PC-3 (cell line): ENCODE measurements around the gene AGAP1. TPM values are rescaled to one million over a fixed set of nuclear protein-coding genes. Genes with fewer than 3 reads are reported as not detected.

ENCODE experiments used
- ATAC-seq: fragments of 200-7000 bp; cut with Tn5 transposase; 2 replicates; pipeline ENCODE4 v1.9.1; 2020; ENCODE audit warnings: mild to moderate bottlenecking, moderate library complexity
- BruUV-seq: library from RNA; stranded (reverse); fragments of 400-500 nt; replicated peaks from 2 replicates; lab custom pipeline; 2021; lab: Mats Ljungman, UMichigan
- CTCF ChIA-PET: fragments of 300-600 bp; sonication (Branson Sonifier 250); formaldehyde crosslinking; loops from one replicate; lab custom pipeline; 2022; ENCODE audit warnings: antibody characterized with exemption; lab: Charles Lee
- POLR2A ChIA-PET: fragments of 300-600 bp; sonication (Branson Sonifier 250); formaldehyde crosslinking; loops from one replicate; lab custom pipeline; 2022; ENCODE audit warnings: antibody characterized with exemption; ENCODE audit not compliant: unreplicated experiment; lab: Charles Lee
- DNase-seq: peaks from one replicate; pipeline ENCODE4 v3.0.0-alpha.2; 2015
- H2AFZ ChIP-seq: fragments of 300-600 bp; sonication (generic); 2 replicates; pipeline ENCODE4 v1.6.0; 2016; ENCODE audit warnings: antibody characterized with exemption, low read length
- H3F3A ChIP-seq: fragments of 300-600 bp; sonication (generic); one replicate; pipeline ENCODE4 v1.6.0; 2017; ENCODE audit warnings: antibody characterized with exemption, low read length, control low read depth, mild to moderate bottlenecking; ENCODE audit not compliant: unreplicated experiment
- H3K27ac ChIP-seq: fragments of 300-600 bp; sonication (generic); 2 replicates; pipeline ENCODE4 v1.5.1; 2016; ENCODE audit warnings: mild to moderate bottlenecking, low read length
- H3K27me3 ChIP-seq: fragments of 300-600 bp; sonication (generic); 2 replicates; pipeline ENCODE4 v1.6.1; 2016; ENCODE audit warnings: low read length, mixed read lengths
- H3K36me3 ChIP-seq: fragments of 300-600 bp; sonication (generic); 2 replicates; pipeline ENCODE4 v1.6.1; 2016; ENCODE audit warnings: low read depth, mixed run types, low read length, mixed read lengths
- H3K4me1 ChIP-seq: fragments of 300-600 bp; sonication (generic); 2 replicates; pipeline ENCODE4 v1.5.1; 2016; ENCODE audit warnings: low read length; ENCODE audit not compliant: insufficient read depth
- H3K4me2 ChIP-seq: fragments of 300-600 bp; sonication (generic); 2 replicates; pipeline ENCODE4 v1.6.0; 2016; ENCODE audit warnings: low read length
- H3K4me3 ChIP-seq: fragments of 300-600 bp; sonication (generic); 2 replicates; pipeline ENCODE4 v1.5.1; 2016; ENCODE audit warnings: mild to moderate bottlenecking, low read length, mixed read lengths
- H3K79me2 ChIP-seq: fragments of 300-600 bp; sonication (generic); 2 replicates; pipeline ENCODE4 v1.6.1; 2017; ENCODE audit warnings: low read length, mixed read lengths
- H3K9ac ChIP-seq: fragments of 300-600 bp; sonication (generic); 2 replicates; pipeline ENCODE4 v1.6.0; 2016; ENCODE audit warnings: mild to moderate bottlenecking, low read length
- H3K9me2 ChIP-seq: fragments of 300-600 bp; sonication (generic); replicated peaks from 2 replicates; pipeline ENCODE4 v1.6.1; 2016; ENCODE audit warnings: mixed run types, low read length, mixed read lengths
- H3K9me3 ChIP-seq: fragments of 300-600 bp; sonication (generic); 2 replicates; pipeline ENCODE4 v1.6.1; 2016; ENCODE audit warnings: low read length, mixed read lengths
- H4K20me1 ChIP-seq: fragments of 300-600 bp; sonication (generic); 2 replicates; pipeline ENCODE4 v1.6.1; 2016; ENCODE audit warnings: low read length, mixed read lengths
- CTCF ChIP-seq: fragments of 300-600 bp; sonication (generic); conservative IDR thresholded peaks from 2 replicates; pipeline ENCODE4 v1.5.1; 2017; ENCODE audit warnings: antibody characterized with exemption, low read depth, mild to moderate bottlenecking, low read length
- EZH2 ChIP-seq: fragments of 300-600 bp; sonication (generic); IDR thresholded peaks from one replicate; pipeline ENCODE4 v1.6.1; 2017; ENCODE audit warnings: antibody characterized with exemption, mild to moderate bottlenecking, low read length; ENCODE audit not compliant: unreplicated experiment
- EZH2phosphoT487 ChIP-seq: fragments of 300-600 bp; sonication (generic); IDR thresholded peaks from 2 replicates; pipeline ENCODE4 v1.6.1; 2018; ENCODE audit warnings: mild to moderate bottlenecking, antibody characterized with exemption, low read length, borderline replicate concordance
- intact Hi-C: fragments of 100-400 bp; cut with micrococcal nuclease; formaldehyde crosslinking; loops from 2 replicates; pipeline ENCODE4 v1.9.0; 2023
- total RNA-seq: library from RNA; depleted of rRNA; stranded (reverse); fragments of >200 nt; gene quantifications from 2 replicates; pipeline ENCODE4 v1.2.3, GENCODE V29; 2014

AGAP1 gene
- total RNA-seq, 1 experiment from 2014 or later: 31.0 TPM

- no peak overlapping the region for H3K27ac ChIP-seq
- no peak overlapping the region for H3K9ac ChIP-seq
- H3F3A ChIP-seq: no peaks in the 10 kb centered on the region
Measured at GRCh38 chr2:236173729-236174607, 680.1 kb downstream of the AGAP1 start.

GRCh38 chr2:236175548-236176150 is 681.8 kb downstream of the AGAP1 start:
- H4K20me1 ChIP-seq: no peaks in the 10 kb centered on the region
- no peaks in the 10 kb centered on the region for H3F3A ChIP-seq
- H3K79me2 ChIP-seq: no peaks in the 10 kb centered on the region
- no peak overlapping the region for H2AFZ ChIP-seq
- no peak overlapping the region for H3K9ac ChIP-seq
- TF ChIP-seq EZH2: no peak
- TF ChIP-seq CTCF: no peak
- TF ChIP-seq EZH2phosphoT487: no peak
- CTCF ChIA-PET: no interaction called here
- no peak for ATAC-seq
- H3K27me3 ChIP-seq: no peaks in the 10 kb centered on the region
- no peak overlapping the region for H3K4me3 ChIP-seq
- peaks cover 14% of the 10 kb centered on the region for H3K4me1 ChIP-seq
- H3K36me3 ChIP-seq: no peaks in the 10 kb centered on the region
- no peak overlapping the region for H3K27ac ChIP-seq
- no TSS peak for BruUV-seq
- DNase-seq: peak; percentile 20
- intact Hi-C loops: no loop called here
- no peak overlapping the region for H3K4me2 ChIP-seq
- no peaks in the 10 kb centered on the region for H3K9me3 ChIP-seq
- POLR2A ChIA-PET: no interaction called here
- H3K9me2 ChIP-seq: no peaks in the 10 kb centered on the region

More at GRCh38 chr2:236173729-236174607, 680.1 kb downstream of the AGAP1 start:
- H4K20me1 ChIP-seq: no peaks in the 10 kb centered on the region
- TF ChIP-seq EZH2phosphoT487: no peak
- no peak for TF ChIP-seq EZH2
- TF ChIP-seq CTCF: no peak
- no peak overlapping the region for H3K4me3 ChIP-seq
- intact Hi-C loops: no loop called here
- no peak overlapping the region for H2AFZ ChIP-seq
- no peak overlapping the region for H3K4me2 ChIP-seq
- no peaks in the 10 kb centered on the region for H3K36me3 ChIP-seq
- DNase-seq: no peak
- BruUV-seq: no TSS peak
- no peaks in the 10 kb centered on the region for H3K27me3 ChIP-seq
- ATAC-seq: no peak
- CTCF ChIA-PET: no interaction called here
- H3K79me2 ChIP-seq: peaks cover 5% of the 10 kb centered on the region; the same call in 1 of the 2 replicates
- H3K4me1 ChIP-seq: peaks cover 8% of the 10 kb centered on the region
- no peaks in the 10 kb centered on the region for H3K9me2 ChIP-seq
- no peaks in the 10 kb centered on the region for H3K9me3 ChIP-seq
- POLR2A ChIA-PET: no interaction called here
